H9 (cell line): ENCODE data around the gene ATXN10. TPM values are rescaled to one million over a fixed set of nuclear protein-coding genes. Genes with fewer than 3 reads are reported as not detected.
A peak's percentile ranks its signal among the peaks of the same experiment; 100 is the strongest.

Source experiments
- DNase-seq: peaks from one replicate; pipeline ENCODE4 v3.0.0-alpha.2; 2017
- H2AFZ ChIP-seq: one replicate; pipeline ENCODE4 v1.6.1; 2013; ENCODE audit warnings: mild to moderate bottlenecking, low read length, control low read depth, moderate library complexity
- H2AK5ac ChIP-seq: 2 replicates; pipeline ENCODE4 v1.6.1; 2013; ENCODE audit warnings: low read length, control low read depth, mixed read lengths; ENCODE audit not compliant: insufficient read length
- H2BK120ac ChIP-seq: one replicate; pipeline ENCODE4 v1.6.1; 2013; ENCODE audit warnings: low read depth, mild to moderate bottlenecking, low read length, control low read depth, inconsistent platforms; ENCODE audit not compliant: poor library complexity, severe bottlenecking
- H2BK12ac ChIP-seq: 2 replicates; pipeline ENCODE4 v1.6.1; 2013; ENCODE audit warnings: low read length, control low read depth, mixed read lengths, low read depth; ENCODE audit not compliant: insufficient read length
- H2BK15ac ChIP-seq: 2 replicates; pipeline ENCODE4 v1.6.1; 2013; ENCODE audit warnings: low read depth, low read length, control low read depth
- H2BK20ac ChIP-seq: one replicate; pipeline ENCODE4 v1.6.1; 2013; ENCODE audit warnings: low read depth, mild to moderate bottlenecking, low read length, control low read depth, inconsistent platforms; ENCODE audit not compliant: poor library complexity, severe bottlenecking
- H2BK5ac ChIP-seq: 2 replicates; pipeline ENCODE4 v1.6.1; 2013; ENCODE audit warnings: low read length, control low read depth, mixed read lengths; ENCODE audit not compliant: insufficient read length
- H3K14ac ChIP-seq: 2 replicates; pipeline ENCODE4 v1.6.1; 2013; ENCODE audit warnings: low read length, control low read depth; ENCODE audit not compliant: insufficient read depth
- H3K18ac ChIP-seq: 2 replicates; pipeline ENCODE4 v1.6.1; 2013; ENCODE audit warnings: low read depth, mild to moderate bottlenecking, mixed read lengths, low read length, control low read depth; ENCODE audit not compliant: insufficient read length
- H3K23ac ChIP-seq: 2 replicates; pipeline ENCODE4 v1.6.1; 2013; ENCODE audit warnings: low read length, control low read depth, mixed read lengths, low read depth; ENCODE audit not compliant: insufficient read length
- H3K23me2 ChIP-seq: 2 replicates; pipeline ENCODE4 v1.6.1; 2013; ENCODE audit warnings: low read depth, mild to moderate bottlenecking, mixed read lengths, low read length, control low read depth; ENCODE audit not compliant: insufficient read length, poor library complexity, severe bottlenecking
- H3K27ac ChIP-seq: 2 replicates; pipeline ENCODE4 v1.5.1; 2013; ENCODE audit warnings: low read length, control low read depth, mixed read lengths, low read depth; ENCODE audit not compliant: insufficient read length
- H3K27me3 ChIP-seq: 2 replicates; pipeline ENCODE4 v1.6.1; 2013; ENCODE audit warnings: low read length, control low read depth, inconsistent platforms; ENCODE audit not compliant: insufficient read depth
- H3K4ac ChIP-seq: 2 replicates; pipeline ENCODE4 v1.6.1; 2013; ENCODE audit warnings: low read depth, mild to moderate bottlenecking, control low read depth, inconsistent platforms, low read length, moderate library complexity
- H3K4me1 ChIP-seq: 2 replicates; pipeline ENCODE4 v1.6.1; 2013; ENCODE audit warnings: low read length, control low read depth, inconsistent platforms; ENCODE audit not compliant: insufficient read depth
- H3K4me2 ChIP-seq: 2 replicates; pipeline ENCODE4 v1.6.1; 2013; ENCODE audit warnings: low read length, control low read depth, mixed read lengths; ENCODE audit not compliant: insufficient read length, insufficient read depth
- H3K56ac ChIP-seq: 2 replicates; pipeline ENCODE4 v1.6.1; 2013; ENCODE audit warnings: low read depth, mild to moderate bottlenecking, mixed read lengths, low read length, control low read depth; ENCODE audit not compliant: insufficient read length
- H3K79me1 ChIP-seq: 2 replicates; pipeline ENCODE4 v1.6.1; 2013; ENCODE audit warnings: low read depth, mild to moderate bottlenecking, moderate library complexity, low read length, control low read depth, inconsistent platforms; ENCODE audit not compliant: insufficient read depth, poor library complexity, severe bottlenecking
- H3K79me2 ChIP-seq: 2 replicates; pipeline ENCODE4 v1.6.1; 2013; ENCODE audit warnings: low read length, control low read depth, inconsistent platforms; ENCODE audit not compliant: insufficient read depth
- H3K9ac ChIP-seq: 2 replicates; pipeline ENCODE4 v1.6.1; 2013; ENCODE audit warnings: low read length, control low read depth, mixed read lengths; ENCODE audit not compliant: insufficient read length; ENCODE audit errors: extremely low read depth
- H3K9me3 ChIP-seq: one replicate; pipeline ENCODE4 v1.6.1; 2013; ENCODE audit warnings: low read depth, low read length, inconsistent platforms; ENCODE audit not compliant: control insufficient read depth
- H3T11ph ChIP-seq: one replicate; pipeline ENCODE4 v1.6.1; 2013; ENCODE audit warnings: mild to moderate bottlenecking, low read length, control low read depth, inconsistent platforms
- H4K20me1 ChIP-seq: one replicate; pipeline ENCODE4 v1.6.1; 2013; ENCODE audit not compliant: control insufficient read depth, insufficient read length, insufficient read depth
- H4K5ac ChIP-seq: 2 replicates; pipeline ENCODE4 v1.6.1; 2013; ENCODE audit warnings: low read depth, mild to moderate bottlenecking, mixed read lengths, low read length, control low read depth; ENCODE audit not compliant: insufficient read length
- H4K8ac ChIP-seq: replicated peaks from 2 replicates; pipeline ENCODE4 v1.6.1; 2013; ENCODE audit warnings: low read length, control low read depth, mixed read lengths, low read depth; ENCODE audit not compliant: insufficient read length
- H4K91ac ChIP-seq: 2 replicates; pipeline ENCODE4 v1.6.1; 2013; ENCODE audit warnings: low read depth, mild to moderate bottlenecking, moderate library complexity, mixed read lengths, low read length, control low read depth; ENCODE audit not compliant: insufficient read length
- H3K27ac Mint-ChIP-seq, 3 experiments: 2 replicates in 2 of 3; 3 replicates in 1 of 3; pipeline ENCODE4 v1.8.0; 2020 to 2021; ENCODE audit warnings: mixed read lengths in 3 of 3, mild to moderate bottlenecking in 1 of 3, moderate library complexity in 1 of 3
- H3K27me3 Mint-ChIP-seq: 2 replicates; pipeline ENCODE4 v1.8.0; 2021; ENCODE audit warnings: low read depth, mild to moderate bottlenecking, moderate library complexity, mixed read lengths
- H3K36me3 Mint-ChIP-seq, 3 experiments: 2 replicates in 2 of 3; 3 replicates in 1 of 3; pipeline ENCODE4 v1.8.0; 2020 to 2021; ENCODE audit warnings: low read depth in 3 of 3, mixed read lengths in 3 of 3; ENCODE audit not compliant: insufficient read depth in 1 of 3
- H3K4me1 Mint-ChIP-seq, 2 experiments: 2 replicates each; pipeline ENCODE4 v1.8.0; 2020; ENCODE audit warnings: mixed read lengths in 2 of 2
- H3K4me3 Mint-ChIP-seq, 2 experiments: 2 replicates in 1 of 2; 3 replicates in 1 of 2; pipeline ENCODE4 v1.8.0; 2020 to 2021; ENCODE audit warnings: mild to moderate bottlenecking in 2 of 2, mixed read lengths in 2 of 2, moderate library complexity in 1 of 2
- H3K9me3 Mint-ChIP-seq, 2 experiments: 2 replicates in 1 of 2; 3 replicates in 1 of 2; pipeline ENCODE4 v1.8.0; 2020; ENCODE audit warnings: mild to moderate bottlenecking in 2 of 2, mixed read lengths in 2 of 2, moderate library complexity in 1 of 2
- CTCF ChIP-seq: fragments of 200-600 bp; sonication (generic); conservative IDR thresholded peaks from 3 replicates; pipeline ENCODE4 v1.8.0; 2021; ENCODE audit warnings: antibody characterized with exemption, mild to moderate bottlenecking
- WGBS: extraction: QIAGEN DNeasy Blood & Tissue Kit; methylation state at CpG from one replicate; pipeline ENCODE4 v1.1.7; 2013; ENCODE audit warnings: missing lambda C conversion rate, low lambda C conversion rate, mixed read lengths; ENCODE audit not compliant: insufficient read length; ENCODE audit errors: extremely low coverage; 5-methylcytosine and 5-hydroxymethylcytosine counted together
- total RNA-seq: library from RNA; stranded (reverse); gene quantifications from 2 replicates; pipeline ENCODE4 v1.2.1, GENCODE V29; 2021

The ATXN10 gene
- total RNA-seq, 1 experiment from 2014 or later: 210 TPM

DNA sequence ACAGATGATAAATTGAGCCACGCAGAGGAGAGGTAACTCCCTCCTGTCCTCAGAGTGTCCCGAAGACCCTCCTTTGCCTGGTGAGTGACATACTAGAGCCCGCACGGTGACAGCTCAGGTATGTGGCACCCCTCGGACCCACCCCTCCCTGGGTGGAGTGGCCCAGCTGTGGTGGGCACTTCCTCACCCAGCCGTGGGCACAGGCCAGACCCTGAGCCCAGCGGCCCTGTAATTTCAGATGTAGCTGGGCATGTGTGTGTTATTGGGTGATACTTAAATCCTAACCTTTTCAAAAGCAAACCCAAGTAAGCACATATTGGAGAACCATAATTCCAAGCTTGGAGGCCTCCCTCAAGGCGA, 212.2 kb downstream of the ATXN10 start:
- no peak overlapping the region for H4K91ac ChIP-seq
- H3K4me1 Mint-ChIP-seq: peaks cover 0 to 19% of the 10 kb centered on the region in 2 experiments; a peak in 3 of 4 replicates

More for the DNA sequence above, 212.2 kb downstream of the ATXN10 start:
- Histone ChIP-seq H2BK5ac (no peak overlapping the region), H2BK12ac (no peak overlapping the region), H4K5ac (no peak overlapping the region), H2AK5ac (no peak overlapping the region), H3K27me3 (peaks cover 3% of the 10 kb centered on the region; the same call in 1 of the 2 replicates), H3K27ac (no peak overlapping the region), H3K23ac (no peak overlapping the region), H2BK120ac (no peak overlapping the region), H2BK20ac (no peak overlapping the region), H2AFZ (no peak overlapping the region), H3K4me1 (no peaks in the 10 kb centered on the region), H3K23me2 (no peaks in the 10 kb centered on the region), H3K4me2 (no peak overlapping the region), H3K18ac (no peak overlapping the region), H3K56ac (no peak overlapping the region), H3K79me1 (no peaks in the 10 kb centered on the region), H4K8ac (no peak overlapping the region), H3K9me3 (no peaks in the 10 kb centered on the region), H3K4ac (no peak overlapping the region), H3K9ac (no peak overlapping the region), H4K20me1 (no peaks in the 10 kb centered on the region), H2BK15ac (no peak overlapping the region), H3K14ac (no peak overlapping the region), H3T11ph (no peak overlapping the region), H3K79me2 (no peaks in the 10 kb centered on the region)
- H3K9me3 Mint-ChIP-seq: no peaks in the 10 kb centered on the region
- no peak overlapping the region for H3K27ac Mint-ChIP-seq
- no peaks in the 10 kb centered on the region for H3K36me3 Mint-ChIP-seq
- TF ChIP-seq CTCF: no peak
- H3K27me3 Mint-ChIP-seq: peaks cover 5% of the 10 kb centered on the region
- peak; percentile 12 for DNase-seq
- no CpG with 5 or more reads among the region's 8 CpGs for WGBS
- no peak overlapping the region for H3K4me3 Mint-ChIP-seq
